CD4-positive, CD25-positive, alpha-beta regulatory T cell (primary cell): ENCODE measurements around the gene GATA5. TPM values are rescaled to one million over a fixed set of nuclear protein-coding genes. Genes with fewer than 3 reads are reported as not detected.

ENCODE experiments used
- ATAC-seq, 2 donors: fragments of 150-1000 bp; cut with Tn5 transposase; one replicate each; pipeline ENCODE4 v1.10.0; 2021; ENCODE audit warnings: low read depth in 2 of 2, moderate number of reproducible peaks in 2 of 2, moderate library complexity in 1 of 2
- DNase-seq, 3 donors: peaks; one replicate each; pipeline versions ENCODE4 v3.0.0 to v3.0.0-alpha.2; 2012 to 2022; ENCODE audit warnings: mixed read lengths in 1 of 3
- H3K27ac ChIP-seq: one replicate; pipeline ENCODE4 v1.7.0; 2013; ENCODE audit warnings: mild to moderate bottlenecking, low read length; ENCODE audit not compliant: insufficient read depth, poor library complexity, severe bottlenecking
- H3K27me3 ChIP-seq: one replicate; pipeline ENCODE4 v1.7.0; 2013; ENCODE audit warnings: low read length; ENCODE audit not compliant: control insufficient read depth, insufficient read depth
- H3K36me3 ChIP-seq: one replicate; pipeline ENCODE4 v1.7.0; 2013; ENCODE audit warnings: mild to moderate bottlenecking, low read length, moderate library complexity; ENCODE audit not compliant: control insufficient read depth, insufficient read depth
- H3K4me1 ChIP-seq: 2 replicates; pipeline ENCODE4 v1.7.0; 2013; ENCODE audit warnings: mild to moderate bottlenecking, low read length; ENCODE audit not compliant: insufficient read depth, control insufficient read depth, poor library complexity, severe bottlenecking
- H3K4me3 ChIP-seq: one replicate; pipeline ENCODE4 v1.7.0; 2013; ENCODE audit warnings: low read depth, mild to moderate bottlenecking, low read length, moderate library complexity
- H3K9me3 ChIP-seq, 2 experiments: 1 replicate in 1 of 2; 2 replicates in 1 of 2; pipeline ENCODE4 v1.7.0; 2013; ENCODE audit warnings: low read length in 2 of 2, mild to moderate bottlenecking in 1 of 2, moderate library complexity in 1 of 2; ENCODE audit not compliant: control insufficient read depth in 2 of 2
- H3K27ac Mint-ChIP-seq, 3 donors: one replicate each; pipeline ENCODE4 v1.8.0; 2020 to 2022; ENCODE audit warnings: mild to moderate bottlenecking in 3 of 3, mixed read lengths in 3 of 3, moderate library complexity in 2 of 3
- H3K27me3 Mint-ChIP-seq: one replicate; pipeline ENCODE4 v1.8.0; 2022; ENCODE audit warnings: mild to moderate bottlenecking, mixed read lengths
- H3K36me3 Mint-ChIP-seq: one replicate; pipeline ENCODE4 v1.8.0; 2020; ENCODE audit warnings: mixed read lengths
- H3K4me1 Mint-ChIP-seq, 4 donors: one replicate each; pipeline ENCODE4 v1.8.0; 2020 to 2022; ENCODE audit warnings: mixed read lengths in 4 of 4, mild to moderate bottlenecking in 1 of 4
- H3K4me3 Mint-ChIP-seq, 4 donors: one replicate each; pipeline ENCODE4 v1.8.0; 2020 to 2022; ENCODE audit warnings: mild to moderate bottlenecking in 4 of 4, mixed read lengths in 4 of 4, moderate library complexity in 3 of 4
- H3K9me3 Mint-ChIP-seq, 7 donors: one replicate each; pipeline ENCODE4 v1.8.0; 2020 to 2022; ENCODE audit warnings: mixed read lengths in 7 of 7, mild to moderate bottlenecking in 3 of 7, moderate library complexity in 2 of 7
- polyA plus RNA-seq, 4 donors: library from polyadenylated mRNA; unstranded; fragments of 300-500 nt; fragmentation: Illumina TruSeq; gene quantifications; one replicate each; pipeline ENCODE4 v1.2.3, GENCODE V29; 2021
- total RNA-seq: library from RNA; stranded (reverse); gene quantifications from one replicate; pipeline ENCODE4 v1.2.3, GENCODE V29; 2022

The GATA5 gene
- total and polyA plus RNA-seq, 5 donors from 2014 or later = not detected

DNA sequence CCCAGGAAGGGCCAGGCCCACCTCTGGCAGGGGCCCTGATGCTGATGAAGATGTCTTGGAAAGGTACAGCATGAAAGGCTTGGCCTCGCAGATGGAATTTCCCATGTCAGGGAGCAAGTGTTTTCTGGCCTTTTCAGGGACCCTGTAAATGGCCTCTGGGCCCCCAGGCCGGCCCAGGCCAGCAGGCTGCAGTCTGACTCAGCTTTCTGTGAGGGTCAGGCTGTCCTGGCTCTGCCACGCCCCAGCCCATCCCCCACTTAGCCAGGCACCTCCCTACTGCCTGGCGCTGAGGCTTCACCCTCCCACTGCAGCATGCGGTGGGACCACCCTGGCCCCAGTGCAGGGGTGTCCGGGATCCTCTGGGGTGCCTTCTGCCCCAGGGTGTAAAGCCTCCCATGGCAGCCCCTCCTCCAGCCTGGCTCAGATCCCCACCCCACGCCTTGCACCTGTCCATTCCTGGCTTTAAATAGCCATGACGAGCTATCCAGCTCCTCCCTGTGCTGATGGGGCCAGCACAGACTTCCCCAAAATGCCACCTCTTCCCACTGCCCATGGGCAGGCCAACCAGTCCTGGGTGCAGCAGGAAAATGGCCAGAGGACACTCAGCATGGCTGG lies 35.6 kb upstream of the GATA5 start:
- Mint-ChIP-seq H3K36me3 (no peaks in the 10 kb centered on the region), H3K4me3 (no peak overlapping the region), H3K27ac (no peak overlapping the region), H3K9me3 (no peaks in the 10 kb centered on the region), H3K4me1 (peaks cover 0 to 7% (median 0%) of the 10 kb centered on the region in 4 donors), H3K27me3 (no peaks in the 10 kb centered on the region)
- ATAC-seq (no peak), DNase-seq (no peak)
- Histone ChIP-seq H3K36me3 (no peaks in the 10 kb centered on the region), H3K27me3 (no peaks in the 10 kb centered on the region), H3K4me1 (no peaks in the 10 kb centered on the region), H3K4me3 (no peak overlapping the region), H3K9me3 (no peaks in the 10 kb centered on the region), H3K27ac (no peak overlapping the region)

DNA sequence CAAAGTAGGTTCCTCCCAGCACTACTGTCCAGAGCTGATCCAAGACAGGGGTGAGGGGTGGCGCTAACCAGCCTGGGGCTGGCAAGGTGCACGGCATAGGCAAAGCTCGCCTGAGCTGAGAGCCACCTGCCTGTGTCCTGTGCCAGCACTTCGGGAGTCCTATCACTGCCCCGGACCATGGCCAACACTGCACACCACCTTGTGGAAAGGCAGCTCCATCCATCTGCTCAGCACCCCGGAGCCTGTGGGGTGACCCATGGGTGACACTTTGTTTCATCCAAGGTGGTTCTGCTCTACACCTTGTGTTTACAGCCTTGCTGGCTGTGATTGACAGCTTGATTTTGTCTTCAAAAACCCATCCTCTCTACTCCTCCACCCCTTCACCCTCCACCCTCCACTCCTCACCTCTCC lies 32.9 kb upstream of the GATA5 start:
- no peaks in the 10 kb centered on the region for H3K27me3 Mint-ChIP-seq
- Histone ChIP-seq H3K4me3 (no peak overlapping the region), H3K27ac (no peak overlapping the region), H3K27me3 (no peaks in the 10 kb centered on the region), H3K4me1 (no peaks in the 10 kb centered on the region), H3K9me3 (no peaks in the 10 kb centered on the region), H3K36me3 (no peaks in the 10 kb centered on the region)
- no peak overlapping the region for H3K27ac Mint-ChIP-seq
- no peaks in the 10 kb centered on the region for H3K36me3 Mint-ChIP-seq
- peaks cover 0 to 9% (median 0%) of the 10 kb centered on the region in 4 donors for H3K4me1 Mint-ChIP-seq
- peak in 1 of 2 donors; percentile 9 for ATAC-seq
- peak in 1 of 3 donors; percentile 19 for DNase-seq
- H3K9me3 Mint-ChIP-seq = no peaks in the 10 kb centered on the region
- no peak overlapping the region for H3K4me3 Mint-ChIP-seq

DNA sequence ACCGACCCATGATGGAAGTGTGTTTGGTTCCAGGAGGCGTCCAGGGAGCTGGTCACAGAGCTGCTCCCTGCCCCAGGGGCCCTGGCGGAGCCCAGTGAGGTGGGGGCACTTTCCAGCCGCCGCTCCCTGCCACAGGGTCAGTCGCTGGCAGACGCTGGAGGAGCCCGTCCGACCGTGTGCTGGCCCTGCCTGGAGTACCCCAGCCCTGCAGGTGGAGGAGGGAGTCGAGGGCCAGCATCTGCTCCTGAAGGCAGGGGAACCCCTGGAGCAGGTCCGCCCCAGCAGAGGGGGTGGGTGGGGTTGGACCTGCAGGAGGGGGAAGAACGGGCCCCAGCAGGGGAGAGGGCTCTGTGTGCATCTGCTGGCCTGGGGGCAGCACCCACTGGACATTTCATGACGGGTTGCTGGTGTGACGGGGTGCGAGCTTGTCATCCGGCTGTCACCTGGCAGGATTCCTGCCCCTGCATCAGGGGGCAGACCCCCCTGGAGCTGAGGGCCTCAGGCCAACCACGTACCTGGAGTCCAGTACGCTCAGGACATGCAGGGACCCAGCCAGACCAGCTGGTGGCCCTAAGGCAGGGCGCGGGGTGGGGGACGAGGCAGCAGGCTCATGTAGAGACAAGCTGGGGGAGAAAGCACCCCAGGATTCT lies 32.3 kb upstream of the GATA5 start:
- no peak overlapping the region for H3K4me3 ChIP-seq
- H3K27ac ChIP-seq = no peak overlapping the region
- no peaks in the 10 kb centered on the region for H3K36me3 ChIP-seq
- ATAC-seq = no peak
- no peaks in the 10 kb centered on the region for H3K4me1 ChIP-seq
- DNase-seq = no peak
- H3K27me3 ChIP-seq = no peaks in the 10 kb centered on the region
- no peaks in the 10 kb centered on the region for H3K36me3 Mint-ChIP-seq
- H3K9me3 ChIP-seq = no peaks in the 10 kb centered on the region
- H3K4me1 Mint-ChIP-seq = peaks cover 0 to 6% (median 0%) of the 10 kb centered on the region in 4 donors
- H3K27ac Mint-ChIP-seq = no peak overlapping the region
- H3K27me3 Mint-ChIP-seq = no peaks in the 10 kb centered on the region
- H3K4me3 Mint-ChIP-seq = no peak overlapping the region
- H3K9me3 Mint-ChIP-seq = no peaks in the 10 kb centered on the region

DNA sequence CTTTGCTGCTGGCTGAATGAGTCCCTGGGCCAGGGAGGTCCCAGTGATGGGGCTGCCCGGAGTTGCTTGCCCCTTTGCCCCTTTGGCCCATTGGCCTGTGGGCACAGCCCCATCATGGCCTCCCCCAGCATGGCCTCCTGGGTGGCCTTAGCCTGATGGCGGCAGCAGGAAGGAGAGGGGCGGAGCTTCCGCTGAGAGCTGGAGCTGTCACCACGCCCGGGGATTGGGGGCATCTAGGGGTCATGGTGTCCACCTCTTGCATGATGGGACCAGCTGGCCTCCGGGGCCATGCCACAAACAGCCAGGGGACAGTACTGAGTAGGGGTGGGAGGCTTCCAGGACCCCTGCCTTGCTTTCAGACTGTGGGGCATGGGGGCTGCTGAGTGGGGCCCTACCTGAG lies 31.5 kb upstream of the GATA5 start:
- Mint-ChIP-seq H3K4me1 (peaks cover 0 to 5% (median 0%) of the 10 kb centered on the region in 4 donors), H3K4me3 (no peak overlapping the region), H3K27ac (no peak overlapping the region), H3K27me3 (no peaks in the 10 kb centered on the region), H3K36me3 (no peaks in the 10 kb centered on the region), H3K9me3 (no peaks in the 10 kb centered on the region)
- ATAC-seq (no peak), DNase-seq (no peak)
- Histone ChIP-seq H3K4me3 (no peak overlapping the region), H3K4me1 (peaks cover 2% of the 10 kb centered on the region), H3K36me3 (no peaks in the 10 kb centered on the region), H3K27ac (no peak overlapping the region), H3K9me3 (no peaks in the 10 kb centered on the region), H3K27me3 (no peaks in the 10 kb centered on the region)

DNA sequence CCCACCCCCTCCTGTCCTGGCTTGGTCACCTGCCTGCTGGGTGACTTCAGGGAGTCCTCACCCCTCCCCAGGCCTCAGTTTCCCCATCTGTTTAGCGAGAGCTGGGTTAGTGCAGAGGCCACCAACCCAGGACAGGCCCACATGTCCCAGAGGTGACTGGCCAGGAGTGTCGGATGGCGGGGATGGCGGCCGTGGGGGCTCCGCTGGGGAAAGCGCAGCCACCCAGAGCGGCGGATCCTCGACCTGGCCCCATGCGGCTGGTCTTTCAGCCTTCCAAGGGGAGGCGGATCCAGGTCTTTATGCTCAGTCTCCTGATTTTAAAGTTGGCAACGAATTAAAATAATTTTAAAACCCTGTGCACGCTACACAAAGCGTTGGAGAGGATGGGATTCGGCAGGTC lies 31.0 kb upstream of the GATA5 start:
- H3K4me1 Mint-ChIP-seq = peaks cover 0 to 10% (median 3%) of the 10 kb centered on the region in 4 donors
- no peak overlapping the region for H3K4me3 Mint-ChIP-seq
- H3K4me1 ChIP-seq = peaks cover 7% of the 10 kb centered on the region
- no peak overlapping the region for H3K27ac ChIP-seq
- H3K27me3 Mint-ChIP-seq = no peaks in the 10 kb centered on the region
- no peaks in the 10 kb centered on the region for H3K9me3 Mint-ChIP-seq
- no peaks in the 10 kb centered on the region for H3K9me3 ChIP-seq
- no peaks in the 10 kb centered on the region for H3K36me3 Mint-ChIP-seq
- no peak overlapping the region for H3K4me3 ChIP-seq
- no peak for DNase-seq
- ATAC-seq = no peak
- H3K36me3 ChIP-seq = no peaks in the 10 kb centered on the region
- H3K27me3 ChIP-seq = no peaks in the 10 kb centered on the region
- H3K27ac Mint-ChIP-seq = no peak overlapping the region

DNA sequence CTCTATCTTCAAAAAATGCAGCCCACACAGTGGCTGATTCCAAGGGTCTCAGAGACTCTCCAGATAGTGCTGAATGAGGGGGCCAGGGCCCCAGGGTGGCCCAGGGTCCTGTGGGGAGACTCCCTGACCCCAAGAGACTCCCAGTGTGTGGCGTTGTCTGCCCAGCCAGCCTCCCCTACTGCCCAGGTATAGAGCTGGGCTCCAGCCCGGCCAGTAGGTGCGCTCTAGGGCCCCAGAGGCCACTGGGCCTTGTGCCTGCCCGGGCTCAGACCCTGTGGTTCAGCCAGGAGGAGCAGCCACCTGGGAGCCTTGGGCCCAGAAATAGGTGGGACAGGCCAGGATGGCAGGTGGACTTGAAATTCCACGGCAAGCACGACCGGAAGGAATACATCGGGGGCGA lies 30.3 kb upstream of the GATA5 start:
- H3K9me3 ChIP-seq = no peaks in the 10 kb centered on the region
- no peaks in the 10 kb centered on the region for H3K27me3 ChIP-seq
- H3K4me3 ChIP-seq = no peak overlapping the region
- Mint-ChIP-seq H3K36me3 (no peaks in the 10 kb centered on the region), H3K27ac (no peak overlapping the region), H3K4me3 (no peak overlapping the region), H3K27me3 (no peaks in the 10 kb centered on the region), H3K4me1 (peaks cover 0 to 15% (median 6%) of the 10 kb centered on the region in 4 donors), H3K9me3 (no peaks in the 10 kb centered on the region)
- H3K36me3 ChIP-seq = no peaks in the 10 kb centered on the region
- no peak for ATAC-seq
- DNase-seq = no peak
- peaks cover 10% of the 10 kb centered on the region for H3K4me1 ChIP-seq
- H3K27ac ChIP-seq = no peak overlapping the region

DNA sequence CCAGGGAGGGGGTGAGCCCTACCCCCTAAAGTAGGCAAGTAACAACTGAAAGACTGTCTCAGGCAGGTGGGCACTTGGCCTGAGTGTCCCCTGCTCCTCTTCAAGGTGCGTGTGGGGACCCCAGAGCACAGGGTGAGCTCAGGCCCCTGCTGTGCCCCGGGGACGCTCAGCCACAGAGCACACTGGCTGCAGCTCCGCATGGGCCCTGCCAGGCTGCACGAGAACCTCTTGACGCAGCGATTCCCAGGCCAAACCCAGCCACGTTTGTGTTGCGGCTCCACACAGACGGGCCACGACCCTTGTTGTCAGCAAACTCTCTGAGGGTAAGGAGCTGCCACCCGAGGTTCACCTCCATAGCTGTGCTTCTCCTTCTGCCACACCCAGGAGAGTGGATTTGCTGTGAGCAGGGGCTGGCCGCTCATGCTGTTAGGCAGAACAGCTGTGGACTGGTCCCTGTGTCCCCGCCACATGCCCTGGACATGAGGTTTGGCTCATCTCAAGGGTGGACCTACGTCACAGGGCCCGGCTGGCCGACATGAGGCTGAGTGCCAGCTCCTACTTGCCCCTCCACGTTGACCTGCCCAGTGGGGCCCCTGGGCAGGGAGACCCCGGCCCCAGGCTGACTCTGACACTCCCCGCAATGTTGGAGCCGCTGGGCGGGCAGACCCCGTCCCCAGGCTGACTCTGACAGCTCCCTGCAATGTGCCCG lies 29.7 kb upstream of the GATA5 start:
- no peaks in the 10 kb centered on the region for H3K36me3 ChIP-seq
- H3K9me3 Mint-ChIP-seq = no peaks in the 10 kb centered on the region
- peaks cover 0 to 21% (median 11%) of the 10 kb centered on the region in 4 donors for H3K4me1 Mint-ChIP-seq
- no peak overlapping the region for H3K4me3 ChIP-seq
- ATAC-seq (no peak), DNase-seq (no peak)
- no peaks in the 10 kb centered on the region for H3K9me3 ChIP-seq
- no peak overlapping the region for H3K4me3 Mint-ChIP-seq
- H3K27ac ChIP-seq = no peak overlapping the region
- no peak overlapping the region for H3K27ac Mint-ChIP-seq
- H3K27me3 ChIP-seq = no peaks in the 10 kb centered on the region
- H3K4me1 ChIP-seq = peaks cover 11% of the 10 kb centered on the region
- no peaks in the 10 kb centered on the region for H3K36me3 Mint-ChIP-seq
- no peaks in the 10 kb centered on the region for H3K27me3 Mint-ChIP-seq
